H9 (cell line): Measurements from ENCODE around the gene RASIP1. TPM values are rescaled to one million over a fixed set of nuclear protein-coding genes. Genes with fewer than 3 reads are reported as not detected.

Experiments used
- DNase-seq: peaks from one replicate; pipeline ENCODE4 v3.0.0-alpha.2; 2017
- H2AFZ ChIP-seq: one replicate; pipeline ENCODE4 v1.6.1; 2013; ENCODE audit warnings: mild to moderate bottlenecking, low read length, control low read depth, moderate library complexity
- H2AK5ac ChIP-seq: 2 replicates; pipeline ENCODE4 v1.6.1; 2013; ENCODE audit warnings: low read length, control low read depth, mixed read lengths; ENCODE audit not compliant: insufficient read length
- H2BK120ac ChIP-seq: one replicate; pipeline ENCODE4 v1.6.1; 2013; ENCODE audit warnings: low read depth, mild to moderate bottlenecking, low read length, control low read depth, inconsistent platforms; ENCODE audit not compliant: poor library complexity, severe bottlenecking
- H2BK12ac ChIP-seq: 2 replicates; pipeline ENCODE4 v1.6.1; 2013; ENCODE audit warnings: low read length, control low read depth, mixed read lengths, low read depth; ENCODE audit not compliant: insufficient read length
- H2BK15ac ChIP-seq: 2 replicates; pipeline ENCODE4 v1.6.1; 2013; ENCODE audit warnings: low read depth, low read length, control low read depth
- H2BK20ac ChIP-seq: one replicate; pipeline ENCODE4 v1.6.1; 2013; ENCODE audit warnings: low read depth, mild to moderate bottlenecking, low read length, control low read depth, inconsistent platforms; ENCODE audit not compliant: poor library complexity, severe bottlenecking
- H2BK5ac ChIP-seq: 2 replicates; pipeline ENCODE4 v1.6.1; 2013; ENCODE audit warnings: low read length, control low read depth, mixed read lengths; ENCODE audit not compliant: insufficient read length
- H3K14ac ChIP-seq: 2 replicates; pipeline ENCODE4 v1.6.1; 2013; ENCODE audit warnings: low read length, control low read depth; ENCODE audit not compliant: insufficient read depth
- H3K18ac ChIP-seq: 2 replicates; pipeline ENCODE4 v1.6.1; 2013; ENCODE audit warnings: low read depth, mild to moderate bottlenecking, mixed read lengths, low read length, control low read depth; ENCODE audit not compliant: insufficient read length
- H3K23ac ChIP-seq: 2 replicates; pipeline ENCODE4 v1.6.1; 2013; ENCODE audit warnings: low read length, control low read depth, mixed read lengths, low read depth; ENCODE audit not compliant: insufficient read length
- H3K23me2 ChIP-seq: 2 replicates; pipeline ENCODE4 v1.6.1; 2013; ENCODE audit warnings: low read depth, mild to moderate bottlenecking, mixed read lengths, low read length, control low read depth; ENCODE audit not compliant: insufficient read length, poor library complexity, severe bottlenecking
- H3K27ac ChIP-seq: 2 replicates; pipeline ENCODE4 v1.5.1; 2013; ENCODE audit warnings: low read length, control low read depth, mixed read lengths, low read depth; ENCODE audit not compliant: insufficient read length
- H3K27me3 ChIP-seq: 2 replicates; pipeline ENCODE4 v1.6.1; 2013; ENCODE audit warnings: low read length, control low read depth, inconsistent platforms; ENCODE audit not compliant: insufficient read depth
- H3K4ac ChIP-seq: 2 replicates; pipeline ENCODE4 v1.6.1; 2013; ENCODE audit warnings: low read depth, mild to moderate bottlenecking, control low read depth, inconsistent platforms, low read length, moderate library complexity
- H3K4me1 ChIP-seq: 2 replicates; pipeline ENCODE4 v1.6.1; 2013; ENCODE audit warnings: low read length, control low read depth, inconsistent platforms; ENCODE audit not compliant: insufficient read depth
- H3K4me2 ChIP-seq: 2 replicates; pipeline ENCODE4 v1.6.1; 2013; ENCODE audit warnings: low read length, control low read depth, mixed read lengths; ENCODE audit not compliant: insufficient read length, insufficient read depth
- H3K56ac ChIP-seq: 2 replicates; pipeline ENCODE4 v1.6.1; 2013; ENCODE audit warnings: low read depth, mild to moderate bottlenecking, mixed read lengths, low read length, control low read depth; ENCODE audit not compliant: insufficient read length
- H3K79me1 ChIP-seq: 2 replicates; pipeline ENCODE4 v1.6.1; 2013; ENCODE audit warnings: low read depth, mild to moderate bottlenecking, moderate library complexity, low read length, control low read depth, inconsistent platforms; ENCODE audit not compliant: insufficient read depth, poor library complexity, severe bottlenecking
- H3K79me2 ChIP-seq: 2 replicates; pipeline ENCODE4 v1.6.1; 2013; ENCODE audit warnings: low read length, control low read depth, inconsistent platforms; ENCODE audit not compliant: insufficient read depth
- H3K9ac ChIP-seq: 2 replicates; pipeline ENCODE4 v1.6.1; 2013; ENCODE audit warnings: low read length, control low read depth, mixed read lengths; ENCODE audit not compliant: insufficient read length; ENCODE audit errors: extremely low read depth
- H3K9me3 ChIP-seq: one replicate; pipeline ENCODE4 v1.6.1; 2013; ENCODE audit warnings: low read depth, low read length, inconsistent platforms; ENCODE audit not compliant: control insufficient read depth
- H3T11ph ChIP-seq: one replicate; pipeline ENCODE4 v1.6.1; 2013; ENCODE audit warnings: mild to moderate bottlenecking, low read length, control low read depth, inconsistent platforms
- H4K20me1 ChIP-seq: one replicate; pipeline ENCODE4 v1.6.1; 2013; ENCODE audit not compliant: control insufficient read depth, insufficient read length, insufficient read depth
- H4K5ac ChIP-seq: 2 replicates; pipeline ENCODE4 v1.6.1; 2013; ENCODE audit warnings: low read depth, mild to moderate bottlenecking, mixed read lengths, low read length, control low read depth; ENCODE audit not compliant: insufficient read length
- H4K8ac ChIP-seq: replicated peaks from 2 replicates; pipeline ENCODE4 v1.6.1; 2013; ENCODE audit warnings: low read length, control low read depth, mixed read lengths, low read depth; ENCODE audit not compliant: insufficient read length
- H4K91ac ChIP-seq: 2 replicates; pipeline ENCODE4 v1.6.1; 2013; ENCODE audit warnings: low read depth, mild to moderate bottlenecking, moderate library complexity, mixed read lengths, low read length, control low read depth; ENCODE audit not compliant: insufficient read length
- H3K27ac Mint-ChIP-seq, 3 experiments: 2 replicates in 2 of 3; 3 replicates in 1 of 3; pipeline ENCODE4 v1.8.0; 2020 to 2021; ENCODE audit warnings: mixed read lengths in 3 of 3, mild to moderate bottlenecking in 1 of 3, moderate library complexity in 1 of 3
- H3K27me3 Mint-ChIP-seq: 2 replicates; pipeline ENCODE4 v1.8.0; 2021; ENCODE audit warnings: low read depth, mild to moderate bottlenecking, moderate library complexity, mixed read lengths
- H3K36me3 Mint-ChIP-seq, 3 experiments: 2 replicates in 2 of 3; 3 replicates in 1 of 3; pipeline ENCODE4 v1.8.0; 2020 to 2021; ENCODE audit warnings: low read depth in 3 of 3, mixed read lengths in 3 of 3; ENCODE audit not compliant: insufficient read depth in 1 of 3
- H3K4me1 Mint-ChIP-seq, 2 experiments: 2 replicates each; pipeline ENCODE4 v1.8.0; 2020; ENCODE audit warnings: mixed read lengths in 2 of 2
- H3K4me3 Mint-ChIP-seq, 2 experiments: 2 replicates in 1 of 2; 3 replicates in 1 of 2; pipeline ENCODE4 v1.8.0; 2020 to 2021; ENCODE audit warnings: mild to moderate bottlenecking in 2 of 2, mixed read lengths in 2 of 2, moderate library complexity in 1 of 2
- H3K9me3 Mint-ChIP-seq, 2 experiments: 2 replicates in 1 of 2; 3 replicates in 1 of 2; pipeline ENCODE4 v1.8.0; 2020; ENCODE audit warnings: mild to moderate bottlenecking in 2 of 2, mixed read lengths in 2 of 2, moderate library complexity in 1 of 2
- WGBS: extraction: QIAGEN DNeasy Blood & Tissue Kit; methylation state at CpG from one replicate; pipeline ENCODE4 v1.1.7; 2013; ENCODE audit warnings: missing lambda C conversion rate, low lambda C conversion rate, mixed read lengths; ENCODE audit not compliant: insufficient read length; ENCODE audit errors: extremely low coverage; 5-methylcytosine and 5-hydroxymethylcytosine counted together
- total RNA-seq: library from RNA; stranded (reverse); gene quantifications from 2 replicates; pipeline ENCODE4 v1.2.1, GENCODE V29; 2021
- TF ChIP-seq, protein P1 (sequence below): fragments of 200-600 bp; sonication (generic); conservative IDR thresholded peaks from 3 replicates; pipeline ENCODE4 v1.8.0; 2021; ENCODE audit warnings: antibody characterized with exemption, mild to moderate bottlenecking

RASIP1 gene
- total RNA-seq, 1 experiment from 2014 or later: 2.4 TPM

DNA sequence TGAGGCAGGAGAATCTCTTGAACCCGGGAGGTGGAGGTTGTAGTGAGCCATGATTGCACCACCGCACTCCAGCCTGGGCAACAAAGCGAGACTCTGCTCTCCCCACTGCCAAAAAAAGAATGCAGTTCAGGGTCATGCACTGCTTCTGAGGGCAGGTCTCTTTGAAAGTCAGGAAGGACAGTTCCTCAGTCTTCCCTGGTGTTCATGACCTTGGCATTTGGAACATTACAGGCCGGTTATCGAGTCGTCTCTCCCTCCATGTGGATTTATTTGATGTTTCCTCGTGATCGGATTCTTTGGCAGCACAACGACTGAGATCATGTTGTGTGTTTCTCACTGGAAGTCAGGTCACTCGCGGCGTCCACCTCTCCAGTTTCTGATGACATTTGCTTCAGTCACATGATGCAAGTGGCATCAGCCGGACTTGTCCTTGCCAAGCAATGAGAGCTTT, 32.1 kb upstream of the RASIP1 start:
- Histone ChIP-seq H2BK20ac (no peak overlapping the region), H2BK120ac (no peak overlapping the region), H3K27ac (no peak overlapping the region), H2BK15ac (no peak overlapping the region), H3K23me2 (no peaks in the 10 kb centered on the region), H3K4me2 (no peak overlapping the region), H3K14ac (no peak overlapping the region), H4K5ac (no peak overlapping the region), H3K79me1 (no peaks in the 10 kb centered on the region), H3K79me2 (no peaks in the 10 kb centered on the region), H3K4ac (no peak overlapping the region), H3K9me3 (no peaks in the 10 kb centered on the region), H3T11ph (no peak overlapping the region), H2BK5ac (no peak overlapping the region), H2AK5ac (no peak overlapping the region), H2BK12ac (no peak overlapping the region), H3K56ac (no peak overlapping the region), H3K4me1 (no peaks in the 10 kb centered on the region), H4K8ac (no peak overlapping the region), H3K23ac (no peak overlapping the region), H3K9ac (no peak overlapping the region), H4K20me1 (no peaks in the 10 kb centered on the region), H3K18ac (no peak overlapping the region), H2AFZ (no peak overlapping the region), H3K27me3 (no peaks in the 10 kb centered on the region), H4K91ac (no peak overlapping the region)
- Mint-ChIP-seq H3K27ac (no peak overlapping the region; a peak in 2 of 7 replicates), H3K9me3 (no peaks in the 10 kb centered on the region), H3K27me3 (no peaks in the 10 kb centered on the region; the same call in 1 of the 2 replicates), H3K4me3 (no peak overlapping the region), H3K36me3 (no peaks in the 10 kb centered on the region), H3K4me1 (peaks cover 4 to 8% of the 10 kb centered on the region in 2 experiments)
- DNase-seq: no peak
- TF ChIP-seq, protein P1, sequence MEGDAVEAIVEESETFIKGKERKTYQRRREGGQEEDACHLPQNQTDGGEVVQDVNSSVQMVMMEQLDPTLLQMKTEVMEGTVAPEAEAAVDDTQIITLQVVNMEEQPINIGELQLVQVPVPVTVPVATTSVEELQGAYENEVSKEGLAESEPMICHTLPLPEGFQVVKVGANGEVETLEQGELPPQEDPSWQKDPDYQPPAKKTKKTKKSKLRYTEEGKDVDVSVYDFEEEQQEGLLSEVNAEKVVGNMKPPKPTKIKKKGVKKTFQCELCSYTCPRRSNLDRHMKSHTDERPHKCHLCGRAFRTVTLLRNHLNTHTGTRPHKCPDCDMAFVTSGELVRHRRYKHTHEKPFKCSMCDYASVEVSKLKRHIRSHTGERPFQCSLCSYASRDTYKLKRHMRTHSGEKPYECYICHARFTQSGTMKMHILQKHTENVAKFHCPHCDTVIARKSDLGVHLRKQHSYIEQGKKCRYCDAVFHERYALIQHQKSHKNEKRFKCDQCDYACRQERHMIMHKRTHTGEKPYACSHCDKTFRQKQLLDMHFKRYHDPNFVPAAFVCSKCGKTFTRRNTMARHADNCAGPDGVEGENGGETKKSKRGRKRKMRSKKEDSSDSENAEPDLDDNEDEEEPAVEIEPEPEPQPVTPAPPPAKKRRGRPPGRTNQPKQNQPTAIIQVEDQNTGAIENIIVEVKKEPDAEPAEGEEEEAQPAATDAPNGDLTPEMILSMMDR: no peak
- no CpG with 5 or more reads among the region's 13 CpGs for WGBS
